Dermis blood vessel endothelial cell (primary cell): ENCODE results near the gene SLC25A48. TPM values are rescaled to one million over a fixed set of nuclear protein-coding genes. Genes with fewer than 3 reads are reported as not detected.

Source experiments
- DNase-seq: peaks from one replicate; pipeline ENCODE4 v3.0.0; 2010
- total RNA-seq: library from RNA; depleted of rRNA; stranded (reverse); fragments of >200 nt; gene quantifications from 2 replicates; pipeline ENCODE4 v1.2.3, GENCODE V29; 2014

SLC25A48 gene
- total RNA-seq, 1 donor from 2014 or later: not detected

DNA sequence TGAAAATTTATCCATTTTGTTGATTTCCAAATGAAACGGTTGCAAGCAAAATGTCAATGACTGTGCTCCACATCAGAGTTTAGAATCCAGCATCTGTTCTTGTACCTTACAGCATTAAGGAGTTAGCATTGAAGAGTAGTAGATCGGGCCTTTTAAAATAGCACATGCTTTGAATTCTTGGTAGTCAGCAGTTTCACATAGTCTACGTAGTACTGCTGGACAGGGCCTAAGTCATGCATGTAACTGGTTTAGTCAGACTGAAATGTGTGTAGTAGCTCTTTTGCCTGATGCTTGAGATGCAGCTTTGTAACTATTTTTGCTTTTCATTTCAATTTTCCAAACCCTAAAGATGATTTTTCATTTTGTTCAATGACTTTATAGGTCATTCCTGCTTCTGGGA is 100.5 kb downstream of the SLC25A48 start:
- no peak for DNase-seq

DNA sequence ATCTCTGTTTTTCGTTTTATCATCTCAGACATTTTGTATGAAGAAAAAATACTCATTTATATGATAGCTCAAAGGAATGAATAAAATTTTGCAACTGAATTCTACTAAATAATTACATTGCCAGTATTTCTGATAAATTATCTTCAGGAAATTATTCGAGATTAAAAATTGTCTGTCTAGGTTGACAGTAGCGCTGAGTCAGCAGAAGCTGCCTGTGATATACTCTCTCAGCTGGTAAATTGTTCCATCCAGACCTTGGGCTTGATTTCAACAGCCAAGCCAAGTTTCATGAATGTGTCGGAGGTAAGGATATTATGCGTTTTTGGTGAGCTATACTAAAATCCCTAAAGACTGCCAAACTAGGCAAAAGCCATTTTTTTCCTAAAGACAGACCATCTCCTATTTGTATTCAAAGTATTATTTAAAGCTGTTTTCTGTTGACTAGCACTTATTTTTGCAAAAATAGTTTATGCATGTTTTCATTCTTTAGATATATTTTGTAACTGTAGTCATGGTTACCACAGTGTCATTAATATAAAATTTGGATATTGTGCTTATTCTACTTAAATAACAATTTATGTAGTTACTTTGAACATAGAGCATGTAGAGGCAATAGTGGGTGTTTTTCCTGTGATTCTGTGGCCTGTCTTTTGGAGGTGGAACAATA is 102.9 kb downstream of the SLC25A48 start:
- DNase-seq: no peak

Other genes starting within 250 kb of the SLC25A48 start
- gene IL9, start 61.2 kb downstream of the SLC25A48 start, total RNA-seq: not detected in 2 replicates
- gene LECT2, start 120.3 kb downstream of the SLC25A48 start, total RNA-seq: not detected in 2 replicates
- 3.9 and 9.5 TPM in 2 replicates for gene TGFBI, start 194.3 kb downstream of the SLC25A48 start, total RNA-seq